ENCODE measurements around the gene TRPC1. TPM values are rescaled to one million over a fixed set of nuclear protein-coding genes. Genes with fewer than 3 reads are reported as not detected.

TRPC1 gene
- total RNA-seq (10 to 100 TPM in 1 of 5 donors, 1 to 10 TPM in 4; 1.2 to 28.8 (median 4.8) TPM), polyA plus RNA-seq (1 to 10 TPM; 1.7 to 2.7 (median 2.6) TPM)
- long read RNA-seq, donor 1: 0 reads
- long read RNA-seq, donor 2: 0 reads
- long read RNA-seq, donor 3: 0 reads
- long read RNA-seq, donor 4: 0 reads
- long read RNA-seq, donor 5, full-length matches to known transcripts: 1 of 1 reads
- long read RNA-seq, donor 5, partial matches to known transcripts: 0 of 1 reads
- long read RNA-seq, donor 5, other reads (novel, unspliced or antisense): 0 of 1 reads
- long read RNA-seq, donor 6: 0 reads
- long read RNA-seq, donor 7: 0 reads
- long read RNA-seq, donor 8: 0 reads
- long read RNA-seq, donor 9: 0 reads
- long read RNA-seq, donor 10: 0 reads

DNA sequence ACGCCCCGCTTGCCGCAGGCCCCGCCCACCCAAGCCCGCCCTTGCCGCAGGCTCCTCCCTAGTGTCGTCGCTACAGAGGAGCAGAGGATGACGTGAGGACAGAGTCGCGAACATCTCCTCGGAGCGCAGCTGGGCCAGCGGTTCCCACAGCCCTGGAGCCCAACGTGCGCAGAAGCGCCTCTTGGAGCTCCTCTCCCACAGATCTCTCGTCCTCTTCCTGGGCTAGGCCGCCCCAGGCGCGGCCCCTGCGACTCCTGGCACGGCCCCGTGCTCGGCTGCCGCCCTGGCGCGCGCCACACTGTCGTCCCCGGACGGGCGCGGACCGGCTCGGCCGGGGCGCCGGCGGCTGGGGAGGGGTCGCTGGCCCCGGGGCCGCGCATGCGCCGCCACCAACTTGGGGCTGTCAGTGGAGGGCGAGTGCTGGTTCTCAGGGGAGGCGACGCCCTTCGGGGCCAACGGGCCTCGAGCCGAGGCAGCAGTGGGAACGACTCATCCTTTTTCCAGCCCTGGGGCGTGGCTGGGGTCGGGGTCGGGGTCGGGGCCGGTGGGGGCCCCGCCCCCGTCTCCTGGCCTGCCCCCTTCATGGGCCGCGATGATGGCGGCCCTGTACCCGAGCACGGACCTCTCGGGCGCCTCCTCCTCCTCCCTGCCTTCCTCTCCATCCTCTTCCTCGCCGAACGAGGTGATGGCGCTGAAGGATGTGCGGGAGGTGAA lies at the start of gene TRPC1:
TSS of gene TRPC1 (plus strand) at position 67 of the 714 bp plus-strand sequence. CDS start at position 593, 526 bp downstream.
- intact Hi-C loops (cut with DNase I; ENCODE audit: low total_unique reads): no loop called here
- WGBS, 5 donors: 1 to 2% (median 1%) methylated on average over 9 to 73 of the region's 73 CpGs
- TF ChIP-seq POLR2AphosphoS5 (IDR thresholded peaks at IDR 0.05) (peak; percentile 77 to 91 (median 85)), POLR2A (IDR thresholded peaks at IDR 0.05) (no peak)
- TF ChIP-seq, protein P1, sequence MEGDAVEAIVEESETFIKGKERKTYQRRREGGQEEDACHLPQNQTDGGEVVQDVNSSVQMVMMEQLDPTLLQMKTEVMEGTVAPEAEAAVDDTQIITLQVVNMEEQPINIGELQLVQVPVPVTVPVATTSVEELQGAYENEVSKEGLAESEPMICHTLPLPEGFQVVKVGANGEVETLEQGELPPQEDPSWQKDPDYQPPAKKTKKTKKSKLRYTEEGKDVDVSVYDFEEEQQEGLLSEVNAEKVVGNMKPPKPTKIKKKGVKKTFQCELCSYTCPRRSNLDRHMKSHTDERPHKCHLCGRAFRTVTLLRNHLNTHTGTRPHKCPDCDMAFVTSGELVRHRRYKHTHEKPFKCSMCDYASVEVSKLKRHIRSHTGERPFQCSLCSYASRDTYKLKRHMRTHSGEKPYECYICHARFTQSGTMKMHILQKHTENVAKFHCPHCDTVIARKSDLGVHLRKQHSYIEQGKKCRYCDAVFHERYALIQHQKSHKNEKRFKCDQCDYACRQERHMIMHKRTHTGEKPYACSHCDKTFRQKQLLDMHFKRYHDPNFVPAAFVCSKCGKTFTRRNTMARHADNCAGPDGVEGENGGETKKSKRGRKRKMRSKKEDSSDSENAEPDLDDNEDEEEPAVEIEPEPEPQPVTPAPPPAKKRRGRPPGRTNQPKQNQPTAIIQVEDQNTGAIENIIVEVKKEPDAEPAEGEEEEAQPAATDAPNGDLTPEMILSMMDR (IDR thresholded peaks at IDR 0.05): no peak
- peak; percentile 59 to 95 for DNase-seq
- H3K36me3 ChIP-seq: no peaks in the 10 kb centered on the region
- H3K9me3 ChIP-seq: no peaks in the 10 kb centered on the region
- peak within 1 kb of the TSS; percentile 82 to 96 (median 86) for H3K27ac ChIP-seq
- peak within 1 kb of the TSS; percentile 76 to 86 (median 83) for H3K4me3 ChIP-seq
- H3K4me1 ChIP-seq: peaks cover 0 to 25% (median 17%) of the 10 kb centered on the region in 4 donors
- peaks cover 0 to 17% (median 12%) of the 10 kb centered on the region in 3 donors for H3K27me3 ChIP-seq

DNA sequence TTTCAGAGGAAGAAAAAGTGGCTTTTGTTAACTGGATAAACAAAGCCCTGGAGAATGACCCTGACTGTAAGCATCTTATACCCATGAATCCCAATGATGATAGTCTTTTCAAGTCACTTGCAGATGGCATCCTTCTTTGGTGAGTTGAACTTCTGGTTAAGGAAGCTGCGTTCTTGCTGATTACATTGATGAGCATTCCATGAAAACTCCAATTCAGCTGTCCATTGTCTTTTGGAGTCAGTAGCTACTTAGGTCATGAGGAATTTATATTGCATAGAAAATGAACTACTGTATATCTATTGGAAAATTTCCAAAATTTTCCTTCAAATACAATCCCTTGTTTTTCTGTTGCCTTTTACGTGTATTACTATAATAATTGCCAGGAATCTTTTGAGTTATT lies 47.7 kb upstream of the TRPC1 start:
- intact Hi-C loops (cut with DNase I; ENCODE audit: low total_unique reads): no loop called here
- 65 to 77% (median 69%) methylated on average over 2 of the region's 2 CpGs for WGBS, 5 donors
- H3K9me3 ChIP-seq: no peaks in the 10 kb centered on the region

DNA sequence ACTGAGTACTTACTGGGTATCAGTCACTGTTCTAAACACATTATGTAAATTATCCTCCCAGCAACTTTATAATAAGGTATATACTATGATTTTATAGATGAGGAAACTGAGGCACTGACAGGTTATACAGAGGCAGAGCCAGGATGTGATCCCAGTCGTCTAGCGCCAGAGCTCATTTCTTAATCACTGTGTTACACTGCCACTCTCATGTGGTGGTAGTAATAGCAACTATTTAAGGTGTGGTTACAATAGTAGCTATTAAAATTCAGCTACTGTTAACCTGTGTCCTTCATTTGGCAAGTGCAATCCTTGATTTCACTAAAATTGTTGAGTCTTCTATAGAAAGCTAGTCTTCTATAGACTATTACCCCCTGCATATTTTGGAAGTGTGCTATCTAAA lies 43.1 kb upstream of the TRPC1 start:
- no peak overlapping the region for H3K27ac ChIP-seq
- H3K4me3 ChIP-seq: no peak overlapping the region
- H3K27me3 ChIP-seq: no peaks in the 10 kb centered on the region
- WGBS, 5 donors: 42 to 65% (median 48%) methylated on average over 2 of the region's 2 CpGs
- H3K9me3 ChIP-seq: no peaks in the 10 kb centered on the region
- intact Hi-C loops (cut with DNase I; ENCODE audit: low total_unique reads): no loop called here
- H3K36me3 ChIP-seq: peaks cover 0 to 25% (median 7%) of the 10 kb centered on the region in 4 donors
- DNase-seq: peak in 1 of 2 donors; percentile 37
- no peaks in the 10 kb centered on the region for H3K4me1 ChIP-seq
- TF ChIP-seq EP300 (IDR thresholded peaks at IDR 0.05): no peak
- TF ChIP-seq, protein P1 (IDR thresholded peaks at IDR 0.05): peak in 1 of 7 experiments; percentile 16

More for the DNA sequence above, 47.7 kb upstream of the TRPC1 start:
- Histone ChIP-seq H3K4me3 (no peak overlapping the region), H3K27me3 (no peaks in the 10 kb centered on the region), H3K4me1 (no peaks in the 10 kb centered on the region), H3K36me3 (peaks cover 0 to 23% (median 7%) of the 10 kb centered on the region in 4 donors), H3K27ac (no peak overlapping the region)
- TF ChIP-seq EP300 (IDR thresholded peaks at IDR 0.05): no peak
- no peak for TF ChIP-seq POLR2A (IDR thresholded peaks at IDR 0.05)
- TF ChIP-seq, protein P1 (IDR thresholded peaks at IDR 0.05): no peak
- no peak for TF ChIP-seq POLR2AphosphoS5 (IDR thresholded peaks at IDR 0.05)
- no peak for DNase-seq

DNA sequence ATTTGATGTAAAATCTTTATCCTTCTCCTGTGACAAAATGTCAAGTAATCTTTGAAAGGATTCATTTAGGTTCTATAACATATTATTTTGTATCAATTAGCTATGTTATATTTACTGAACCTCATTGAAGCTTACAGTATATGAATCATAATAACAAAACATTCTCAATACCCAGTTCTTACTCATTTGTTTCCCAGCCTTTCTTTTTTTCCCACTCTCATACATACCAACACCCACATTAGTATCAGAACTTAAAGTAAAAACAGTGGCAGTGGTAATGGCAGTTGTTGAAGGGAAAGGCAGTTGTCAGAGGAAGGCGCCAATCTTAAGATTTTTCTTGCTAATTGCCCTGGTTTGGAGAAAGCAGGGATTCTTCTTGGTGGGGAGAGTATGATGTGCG lies 33.2 kb upstream of the TRPC1 start:
- intact Hi-C loops (cut with DNase I; ENCODE audit: low total_unique reads): no loop called here
- TF ChIP-seq, protein P1 (IDR thresholded peaks at IDR 0.05): no peak
- no peak for TF ChIP-seq POLR2AphosphoS5 (IDR thresholded peaks at IDR 0.05)
- TF ChIP-seq EP300 (IDR thresholded peaks at IDR 0.05): no peak
- no peak for TF ChIP-seq POLR2A (IDR thresholded peaks at IDR 0.05)
- 91 to 97% (median 94%) methylated on average over 2 of the region's 2 CpGs for WGBS, 5 donors

More for the DNA sequence above, 33.2 kb upstream of the TRPC1 start:
- Histone ChIP-seq H3K9me3 (no peaks in the 10 kb centered on the region), H3K27ac (no peak overlapping the region), H3K4me1 (no peaks in the 10 kb centered on the region), H3K4me3 (no peak overlapping the region), H3K36me3 (peaks cover 0 to 24% (median 15%) of the 10 kb centered on the region in 4 donors), H3K27me3 (no peaks in the 10 kb centered on the region)
- DNase-seq: no peak

Measured in stomach (tissue), 19 donors.